IPS-NIHi7 (cell line): ENCODE results near the gene USPL1.
A peak's percentile ranks its signal among the peaks of the same experiment; 100 is the strongest.
"Not testable (repeated sequence)": the region's sequence is repeated elsewhere in the genome, so short reads cannot be mapped to it uniquely, and the experiment has no call there.

Source experiments
- DNase-seq: peaks from one replicate; pipeline ENCODE4 v3.0.0; 2012; ENCODE audit warnings: mixed read lengths; ENCODE audit errors: extremely low spot score

USPL1 gene

GRCh38 chr13:30617315-30618185, at the start of gene USPL1:
USPL1 (plus strand) TSS chr13:30617920; CDS start chr13:30621141, 3,221 bp downstream.
- peak; percentile 97 for DNase-seq

GRCh38 chr13:30569901-30570576, 47.7 kb upstream of the USPL1 start:
- peak; percentile 56 for DNase-seq

- no peak for DNase-seq
Observed at GRCh38 chr13:30570691-30571090, 47.0 kb upstream of the USPL1 start.

GRCh38 chr13:30572859-30573275, 44.9 kb upstream of the USPL1 start:
- peak; percentile 18 for DNase-seq

- DNase-seq: no peak
Observed at GRCh38 chr13:30576528-30576927, 41.2 kb upstream of the USPL1 start.

GRCh38 chr13:30577401-30577852, 40.3 kb upstream of the USPL1 start:
- DNase-seq: no peak

- DNase-seq: no peak
Observed at GRCh38 chr13:30580852-30581502, 36.7 kb upstream of the USPL1 start.

GRCh38 chr13:30581582-30581981, 36.1 kb upstream of the USPL1 start:
- peak; percentile 47 for DNase-seq

- DNase-seq: no peak
Observed at GRCh38 chr13:30584051-30584731, 33.5 kb upstream of the USPL1 start.

GRCh38 chr13:30585748-30586262, 31.9 kb upstream of the USPL1 start:
- DNase-seq: no peak

GRCh38 chr13:30587231-30587630, 30.5 kb upstream of the USPL1 start:
- no peak for DNase-seq

- no peak for DNase-seq
Observed at GRCh38 chr13:30587739-30588138, 30.0 kb upstream of the USPL1 start.

GRCh38 chr13:30593001-30593400, 24.7 kb upstream of the USPL1 start:
- no peak for DNase-seq

GRCh38 chr13:30600496-30600895, 17.2 kb upstream of the USPL1 start:
- DNase-seq: no peak

- DNase-seq: no peak
Observed at GRCh38 chr13:30601836-30602235, 15.9 kb upstream of the USPL1 start.

- DNase-seq: no peak
Observed at GRCh38 chr13:30605052-30605451, 12.7 kb upstream of the USPL1 start.

- not testable (repeated sequence) for DNase-seq
Observed at GRCh38 chr13:30607186-30607585, 10.5 kb upstream of the USPL1 start.

- DNase-seq: no peak
Observed at GRCh38 chr13:30607908-30608307, 9.8 kb upstream of the USPL1 start.

- DNase-seq: no peak
Observed at GRCh38 chr13:30608364-30608763, 9.4 kb upstream of the USPL1 start.

GRCh38 chr13:30610311-30610710, 7.4 kb upstream of the USPL1 start:
- no peak for DNase-seq

- no peak for DNase-seq
Observed at GRCh38 chr13:30615481-30615865, 2.2 kb upstream of the USPL1 start.
